HL-60 (cell line): ENCODE results near the gene VPS41.

Experiments
- CTCF ChIP-seq: IDR thresholded peaks from one replicate; pipeline ENCODE4 v1.5.1; 2011; ENCODE audit warnings: low read length, control low read depth, inconsistent platforms; ENCODE audit not compliant: insufficient read depth
- GABPA ChIP-seq: IDR thresholded peaks from 2 replicates; pipeline ENCODE4 v1.6.1; 2012; ENCODE audit warnings: low read depth
- POLR2AphosphoS5 ChIP-seq: IDR thresholded peaks from 2 replicates; pipeline ENCODE4 v1.6.1; 2012; ENCODE audit warnings: low read depth
- SPI1 ChIP-seq: IDR thresholded peaks from 2 replicates; pipeline ENCODE4 v1.6.1; 2012; ENCODE audit warnings: low read depth, mild to moderate bottlenecking, borderline replicate concordance
- TF ChIP-seq, protein P1 (sequence below): IDR thresholded peaks from 2 replicates; pipeline ENCODE4 v1.6.1; 2012; ENCODE audit warnings: low read depth; ENCODE audit not compliant: insufficient replicate concordance

DNA sequence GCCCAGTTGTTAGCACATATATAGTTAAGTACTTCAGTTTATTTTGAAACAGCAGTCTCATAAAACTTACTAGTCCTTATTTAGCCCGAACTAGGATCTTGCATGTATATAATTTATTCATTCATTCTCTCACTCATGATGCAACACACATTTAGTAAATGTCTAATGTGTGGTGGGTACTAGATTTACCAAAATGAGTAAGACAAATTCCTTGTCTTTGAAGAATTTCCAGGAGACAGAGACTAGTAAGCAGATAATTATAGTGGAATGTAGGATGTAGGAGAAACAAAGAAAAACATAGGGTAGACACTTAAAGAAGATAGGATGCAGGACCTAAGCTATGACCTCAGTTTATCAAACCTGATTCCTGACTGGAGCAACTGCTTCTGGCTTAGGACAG lies 157.6 kb downstream of the VPS41 start:
- TF ChIP-seq CTCF: no peak
- no peak for TF ChIP-seq GABPA
- TF ChIP-seq, protein P1, sequence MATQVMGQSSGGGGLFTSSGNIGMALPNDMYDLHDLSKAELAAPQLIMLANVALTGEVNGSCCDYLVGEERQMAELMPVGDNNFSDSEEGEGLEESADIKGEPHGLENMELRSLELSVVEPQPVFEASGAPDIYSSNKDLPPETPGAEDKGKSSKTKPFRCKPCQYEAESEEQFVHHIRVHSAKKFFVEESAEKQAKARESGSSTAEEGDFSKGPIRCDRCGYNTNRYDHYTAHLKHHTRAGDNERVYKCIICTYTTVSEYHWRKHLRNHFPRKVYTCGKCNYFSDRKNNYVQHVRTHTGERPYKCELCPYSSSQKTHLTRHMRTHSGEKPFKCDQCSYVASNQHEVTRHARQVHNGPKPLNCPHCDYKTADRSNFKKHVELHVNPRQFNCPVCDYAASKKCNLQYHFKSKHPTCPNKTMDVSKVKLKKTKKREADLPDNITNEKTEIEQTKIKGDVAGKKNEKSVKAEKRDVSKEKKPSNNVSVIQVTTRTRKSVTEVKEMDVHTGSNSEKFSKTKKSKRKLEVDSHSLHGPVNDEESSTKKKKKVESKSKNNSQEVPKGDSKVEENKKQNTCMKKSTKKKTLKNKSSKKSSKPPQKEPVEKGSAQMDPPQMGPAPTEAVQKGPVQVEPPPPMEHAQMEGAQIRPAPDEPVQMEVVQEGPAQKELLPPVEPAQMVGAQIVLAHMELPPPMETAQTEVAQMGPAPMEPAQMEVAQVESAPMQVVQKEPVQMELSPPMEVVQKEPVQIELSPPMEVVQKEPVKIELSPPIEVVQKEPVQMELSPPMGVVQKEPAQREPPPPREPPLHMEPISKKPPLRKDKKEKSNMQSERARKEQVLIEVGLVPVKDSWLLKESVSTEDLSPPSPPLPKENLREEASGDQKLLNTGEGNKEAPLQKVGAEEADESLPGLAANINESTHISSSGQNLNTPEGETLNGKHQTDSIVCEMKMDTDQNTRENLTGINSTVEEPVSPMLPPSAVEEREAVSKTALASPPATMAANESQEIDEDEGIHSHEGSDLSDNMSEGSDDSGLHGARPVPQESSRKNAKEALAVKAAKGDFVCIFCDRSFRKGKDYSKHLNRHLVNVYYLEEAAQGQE: no peak
- no peak for TF ChIP-seq POLR2AphosphoS5
- TF ChIP-seq SPI1: no peak
